ENCODE measurements around the gene PNPLA5.

PNPLA5 gene

GRCh38 chr22:43853328-43853931 is 38.4 kb downstream of the PNPLA5 start:
- no peak for DNase-seq

- no peak for DNase-seq
Observed at GRCh38 chr22:43852573-43853327, 39.1 kb downstream of the PNPLA5 start.

- DNase-seq, result no peak
Observed at GRCh38 chr22:43851979-43852307, 39.9 kb downstream of the PNPLA5 start.

- no peak for DNase-seq
Observed at GRCh38 chr22:43851058-43851978, 40.5 kb downstream of the PNPLA5 start.

- no peak for DNase-seq
Observed at GRCh38 chr22:43850529-43850928, 41.3 kb downstream of the PNPLA5 start.

- no peak for DNase-seq
Observed at GRCh38 chr22:43849731-43850130, 42.1 kb downstream of the PNPLA5 start.

GRCh38 chr22:43848366-43849171 is 43.2 kb downstream of the PNPLA5 start:
- no peak for DNase-seq

- DNase-seq, result no peak
Observed at GRCh38 chr22:43847376-43848289, 44.2 kb downstream of the PNPLA5 start.

GRCh38 chr22:43846966-43847365 is 44.8 kb downstream of the PNPLA5 start:
- no peak for DNase-seq

GRCh38 chr22:43845981-43846380 is 45.8 kb downstream of the PNPLA5 start:
- DNase-seq, result no peak

GRCh38 chr22:43844560-43845545 is 47.0 kb downstream of the PNPLA5 start:
- DNase-seq, result no peak

GRCh38 chr22:43843783-43844530 is 47.9 kb downstream of the PNPLA5 start:
- DNase-seq, result no peak

GRCh38 chr22:43841742-43842141 is 50.1 kb downstream of the PNPLA5 start:
- DNase-seq, result no peak

GRCh38 chr22:43840851-43841250 is 51.0 kb downstream of the PNPLA5 start:
- DNase-seq, result no peak

GRCh38 chr22:43840431-43840830 is 51.4 kb downstream of the PNPLA5 start:
- no peak for DNase-seq

GRCh38 chr22:43839781-43840180 is 52.0 kb downstream of the PNPLA5 start:
- no peak for DNase-seq

- no peak for DNase-seq
Observed at GRCh38 chr22:43838571-43839307, 53.1 kb downstream of the PNPLA5 start.

- no peak for DNase-seq
Observed at GRCh38 chr22:43838161-43838560, 53.7 kb downstream of the PNPLA5 start.

- DNase-seq, result no peak
Observed at GRCh38 chr22:43837666-43838065, 54.1 kb downstream of the PNPLA5 start.
